GM18520 (cell line): ENCODE data around the gene ZNF665.
"Not testable (repeated sequence)": the region's sequence is repeated elsewhere in the genome, so short reads cannot be mapped to it uniquely, and the experiment has no call there.

Source experiments
- ATAC-seq: cut with Tn5 transposase; IDR thresholded peaks from one replicate; pipeline ENCODE4 v1.9.1; 2021; ENCODE audit not compliant: unreplicated experiment

The ZNF665 gene

GRCh38 chr19:53192771-53193534 is at the start of gene ZNF665:
ZNF665 (minus strand) TSS chr19:53193358; CDS start chr19:53182898, 10,460 bp downstream.
- ATAC-seq, result no peak

GRCh38 chr19:53237114-53237777 is 44.1 kb upstream of the ZNF665 start:
- ATAC-seq, result no peak

- ATAC-seq, result no peak
Measured at GRCh38 chr19:53224606-53225005, 31.4 kb upstream of the ZNF665 start.

DNA sequence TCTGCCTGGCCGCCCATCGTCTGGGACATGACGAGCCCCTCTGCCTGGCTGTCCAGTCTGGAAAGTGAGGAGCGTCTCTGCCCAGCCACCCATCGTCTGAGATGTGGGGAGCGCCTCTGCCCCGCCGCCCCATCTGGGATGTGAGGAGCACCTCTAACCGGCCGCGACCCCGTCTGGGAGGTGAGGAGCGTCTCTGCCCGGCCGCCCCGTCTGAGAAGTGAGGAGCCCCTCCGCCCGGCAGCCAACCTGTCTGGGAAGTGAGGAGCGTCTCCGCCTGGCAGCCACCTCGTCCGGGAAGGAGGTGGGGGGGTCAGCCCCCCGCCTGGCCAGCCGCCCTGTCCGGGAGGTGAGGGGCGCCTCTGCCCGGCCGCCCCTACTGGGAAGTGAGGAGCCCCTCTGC is 29.6 kb upstream of the ZNF665 start:
- not testable (repeated sequence) for ATAC-seq

DNA sequence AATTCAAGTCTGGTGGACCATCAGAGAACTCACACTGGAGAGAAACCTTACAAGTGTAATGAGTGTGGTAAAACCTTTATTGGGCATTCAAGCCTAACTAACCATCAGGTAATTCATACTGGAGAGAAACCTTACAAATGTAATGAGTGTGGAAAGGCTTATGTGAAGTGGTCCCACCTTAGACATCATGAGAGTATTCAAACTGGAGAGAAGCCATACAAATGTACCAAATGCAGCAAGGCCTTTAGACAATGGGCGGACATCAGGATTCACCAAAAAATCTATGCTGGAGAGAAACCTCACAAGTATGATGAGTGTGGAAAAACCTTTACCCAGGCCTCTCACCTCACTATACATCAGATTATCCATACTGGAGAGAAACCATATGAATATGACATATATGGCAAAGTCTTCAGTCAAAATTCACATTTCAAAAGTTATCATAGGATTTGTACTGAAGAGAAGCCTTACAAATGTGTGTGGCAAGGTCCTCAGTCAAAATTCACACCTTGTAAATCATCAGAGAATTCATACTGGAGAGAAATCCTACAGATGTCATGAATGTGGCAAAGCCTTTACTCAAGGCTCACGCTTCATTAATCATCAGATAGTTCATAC is 19.7 kb upstream of the ZNF665 start:
- ATAC-seq, result no peak

GRCh38 chr19:53211554-53211953 is 18.4 kb upstream of the ZNF665 start:
- ATAC-seq, result not testable (repeated sequence)

DNA sequence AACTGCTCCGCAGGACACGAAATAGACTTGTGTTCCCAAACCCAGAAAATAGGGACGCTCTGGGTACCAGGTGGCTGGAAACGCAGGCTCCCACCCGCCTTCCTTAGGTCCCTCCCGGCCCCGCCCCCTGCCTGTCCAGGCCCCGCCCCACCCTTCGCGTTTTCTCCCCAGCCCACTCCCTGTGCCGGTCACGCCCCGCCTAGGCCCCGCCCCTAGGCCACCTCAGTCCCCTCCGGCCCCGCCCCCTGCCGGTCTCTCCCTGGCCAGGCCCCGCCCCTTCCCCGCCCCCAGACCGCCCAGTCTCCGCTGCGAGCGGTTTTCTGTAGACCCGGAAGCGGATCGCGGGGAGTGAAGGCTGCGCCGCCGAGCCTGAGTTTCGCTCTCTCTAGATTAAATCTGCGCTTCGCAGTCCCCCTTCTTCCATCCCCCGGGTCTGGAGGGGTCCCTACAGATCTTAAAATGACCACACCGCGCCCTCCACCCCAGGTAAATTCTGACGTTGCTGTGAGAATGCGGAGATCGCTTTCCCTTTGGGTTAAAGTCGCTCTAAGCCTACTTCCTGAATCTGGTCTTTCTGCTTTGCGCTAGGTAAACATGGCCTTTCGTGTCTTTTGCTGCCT is 3.7 kb upstream of the ZNF665 start:
- no peak for ATAC-seq

DNA sequence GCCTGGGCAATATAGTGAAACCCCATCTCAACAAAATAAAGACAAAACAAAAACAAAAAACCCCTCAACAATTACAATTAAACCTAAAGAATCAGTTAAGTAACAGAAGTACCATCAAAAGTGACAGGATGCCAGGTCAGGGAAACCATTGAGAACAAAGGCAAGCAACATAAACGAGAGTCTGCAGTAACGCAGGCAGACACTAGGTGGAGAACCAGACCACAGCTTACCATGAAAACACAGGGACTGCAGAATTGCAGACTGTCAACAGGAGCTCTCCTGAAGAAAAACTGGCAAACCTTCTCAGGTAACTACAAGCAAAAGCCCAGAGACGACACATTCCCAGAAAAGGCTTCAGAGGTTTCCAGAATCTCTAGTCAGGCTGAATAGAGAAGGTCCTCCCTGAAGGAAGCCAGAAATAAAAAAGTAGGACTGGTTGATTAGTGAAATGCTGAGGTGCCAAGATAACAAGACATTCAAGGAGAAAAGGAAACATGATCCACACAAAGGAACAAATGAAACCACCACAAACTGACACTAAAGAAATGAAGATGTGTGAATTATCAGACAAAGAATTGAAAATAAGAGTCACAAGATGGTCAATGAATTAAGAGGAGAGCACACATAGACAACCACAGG is 2.2 kb upstream of the ZNF665 start:
- ATAC-seq, result no peak

DNA sequence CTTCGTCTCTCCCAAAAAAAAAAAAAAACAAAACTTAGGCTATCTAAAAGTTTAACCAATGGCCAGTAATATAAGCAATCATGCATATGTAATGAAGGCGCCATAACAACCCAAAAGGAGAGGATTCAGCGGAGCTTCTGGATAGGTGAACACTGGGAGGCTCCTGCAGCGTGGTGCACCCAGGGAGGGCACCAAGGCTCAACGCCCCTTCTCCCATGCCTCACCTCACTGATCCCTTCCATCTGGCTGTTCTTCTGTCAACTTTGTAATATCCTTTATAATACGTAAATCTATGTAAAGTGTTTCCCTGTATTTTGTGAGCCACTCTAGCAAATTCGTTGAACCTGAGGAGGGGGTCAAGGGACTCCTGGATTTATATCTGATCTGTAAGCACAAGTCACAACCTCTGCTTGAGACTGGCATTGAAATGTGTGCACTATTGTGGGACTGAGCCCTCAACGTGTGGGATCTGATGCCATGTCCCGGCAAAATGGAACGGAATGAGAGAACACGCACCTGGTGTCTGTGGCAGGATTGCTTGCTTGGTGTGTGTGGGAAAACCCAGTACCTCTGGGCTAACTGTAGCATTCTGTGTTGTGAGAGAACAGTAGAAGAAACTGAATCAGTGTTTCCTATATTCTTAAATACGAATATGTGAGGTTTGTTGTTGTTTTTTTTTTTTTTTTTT is 521 bp upstream of the ZNF665 start:
- no peak for ATAC-seq

GRCh38 chr19:53190253-53190652 is 2.9 kb downstream of the ZNF665 start:
- ATAC-seq, result no peak

DNA sequence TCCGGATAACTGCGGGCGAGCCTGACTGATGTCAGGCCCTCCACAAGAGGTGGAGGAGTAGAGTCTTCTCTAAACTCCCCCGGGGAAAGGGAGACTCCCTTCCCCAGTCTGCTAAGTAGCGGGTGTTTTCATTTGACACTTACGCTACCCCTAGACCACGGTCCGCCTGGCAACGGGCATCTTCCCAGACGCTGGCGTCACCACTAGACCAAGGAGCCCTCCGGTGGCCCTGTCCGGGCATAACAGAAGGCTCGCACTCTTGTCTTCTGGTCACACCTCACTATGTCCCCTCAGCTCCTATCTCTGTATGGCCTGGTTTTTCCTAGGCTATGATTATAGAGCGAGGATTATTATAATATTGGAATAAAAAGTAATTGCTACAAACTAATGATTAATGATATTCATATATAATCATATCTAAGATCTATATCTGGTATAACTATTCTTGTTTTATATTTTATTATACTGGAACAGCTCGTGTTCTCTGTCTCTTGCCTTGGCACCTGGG is 3.4 kb downstream of the ZNF665 start:
- not testable (repeated sequence) for ATAC-seq

DNA sequence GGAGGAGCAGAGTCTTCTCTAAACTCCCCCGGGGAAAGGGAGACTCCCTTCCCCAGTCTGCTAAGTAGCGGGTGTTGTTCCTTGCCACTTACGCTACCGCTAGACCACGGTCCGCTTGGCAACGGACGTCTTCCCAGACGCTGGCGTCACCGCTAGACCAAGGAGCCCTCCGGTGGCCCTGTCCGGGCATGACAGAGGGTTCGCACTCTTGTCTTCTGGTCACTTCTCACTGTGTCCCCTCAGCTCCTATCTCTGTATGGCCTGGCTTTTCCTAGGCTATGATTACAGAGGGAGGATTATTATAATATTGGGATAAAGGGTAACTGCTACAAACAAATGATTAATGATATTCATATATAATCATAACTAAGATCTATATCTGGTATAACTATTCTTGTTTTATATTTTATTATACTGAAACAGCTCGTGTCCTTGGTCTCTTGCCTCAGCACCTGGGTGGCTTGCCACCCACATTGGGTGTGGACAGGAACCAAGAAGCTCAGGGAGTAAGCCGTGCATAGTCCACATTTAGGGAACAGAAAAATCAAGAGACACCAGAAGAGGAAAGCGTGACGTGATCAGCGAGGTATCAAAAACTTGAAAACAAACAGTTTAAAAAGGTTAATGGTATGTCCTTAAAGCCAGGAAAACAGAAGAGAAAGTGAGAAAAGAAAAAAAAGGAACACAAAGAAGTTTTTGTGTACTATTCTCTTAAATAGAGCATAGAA is 7.8 kb downstream of the ZNF665 start:
- ATAC-seq, result not testable (repeated sequence)

- no peak for ATAC-seq
Measured at GRCh38 chr19:53183146-53183764, 9.9 kb downstream of the ZNF665 start.

DNA sequence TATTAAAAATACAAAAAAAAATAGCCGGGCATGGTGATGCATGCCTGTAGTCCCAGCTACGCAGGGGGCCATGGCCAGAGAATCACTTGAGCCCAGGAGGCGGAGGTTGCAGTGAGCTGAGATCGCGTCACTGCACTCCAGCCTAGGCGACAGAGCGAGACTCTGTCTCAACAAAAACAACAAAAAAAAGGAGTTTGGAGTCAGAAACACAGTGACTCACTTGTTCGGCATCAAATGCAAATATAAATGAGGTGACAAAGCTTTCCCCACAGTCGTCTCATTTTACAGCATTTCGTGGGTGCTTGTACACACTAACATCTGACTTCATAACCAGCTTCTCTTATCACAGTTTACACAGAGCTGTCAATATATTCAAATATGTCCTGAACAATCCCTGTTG is 11.0 kb downstream of the ZNF665 start:
- no peak for ATAC-seq

- ATAC-seq, result no peak
Measured at GRCh38 chr19:53177986-53178385, 15.2 kb downstream of the ZNF665 start.

GRCh38 chr19:53172889-53173288 is 20.3 kb downstream of the ZNF665 start:
- ATAC-seq, result no peak

DNA sequence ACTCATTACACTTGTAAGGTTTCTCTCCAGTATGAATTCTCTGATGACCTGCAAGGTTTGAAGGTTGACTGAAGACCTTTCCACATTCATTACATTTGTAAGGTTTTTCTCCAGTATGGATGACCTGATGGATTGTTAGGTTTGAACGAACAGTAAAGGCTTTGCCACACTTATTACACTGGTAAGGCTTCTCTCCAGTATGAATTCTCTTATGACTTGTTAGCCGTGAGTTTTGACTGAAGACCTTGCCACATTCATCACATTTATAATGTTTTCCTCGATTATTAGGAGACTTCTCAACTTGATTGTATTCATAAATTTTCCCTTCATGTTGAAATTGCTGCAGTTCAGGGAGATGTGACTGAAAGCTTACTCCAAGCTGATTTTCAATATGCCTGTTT is 27.5 kb downstream of the ZNF665 start:
- no peak for ATAC-seq

DNA sequence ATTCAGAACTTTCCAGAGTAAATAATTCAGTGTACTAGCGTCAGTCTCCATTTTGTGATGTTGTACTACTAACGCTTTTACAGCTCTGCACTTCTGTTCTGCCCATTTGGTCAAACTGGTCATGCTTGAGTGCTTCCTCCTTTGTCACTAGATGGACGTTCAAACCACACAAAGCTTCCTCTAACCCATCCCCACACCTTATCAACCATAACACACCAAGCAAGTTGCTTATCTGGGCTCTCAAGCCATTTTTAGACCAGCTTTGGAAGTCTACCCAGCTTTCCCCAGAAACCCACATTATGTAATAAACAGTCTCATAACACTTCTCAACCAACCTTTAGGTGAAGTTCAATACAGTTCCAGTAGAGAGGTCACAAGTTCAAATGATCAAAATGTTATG is 32.0 kb downstream of the ZNF665 start:
- no peak for ATAC-seq

- ATAC-seq, result no peak
Measured at GRCh38 chr19:53160350-53160749, 32.8 kb downstream of the ZNF665 start.
